ENCODE data around the gene CCPG1.
"Not testable (repeated sequence)": the region's sequence is repeated elsewhere in the genome, so short reads cannot be mapped to it uniquely, and the experiment has no call there.

Gene CCPG1, protein sequence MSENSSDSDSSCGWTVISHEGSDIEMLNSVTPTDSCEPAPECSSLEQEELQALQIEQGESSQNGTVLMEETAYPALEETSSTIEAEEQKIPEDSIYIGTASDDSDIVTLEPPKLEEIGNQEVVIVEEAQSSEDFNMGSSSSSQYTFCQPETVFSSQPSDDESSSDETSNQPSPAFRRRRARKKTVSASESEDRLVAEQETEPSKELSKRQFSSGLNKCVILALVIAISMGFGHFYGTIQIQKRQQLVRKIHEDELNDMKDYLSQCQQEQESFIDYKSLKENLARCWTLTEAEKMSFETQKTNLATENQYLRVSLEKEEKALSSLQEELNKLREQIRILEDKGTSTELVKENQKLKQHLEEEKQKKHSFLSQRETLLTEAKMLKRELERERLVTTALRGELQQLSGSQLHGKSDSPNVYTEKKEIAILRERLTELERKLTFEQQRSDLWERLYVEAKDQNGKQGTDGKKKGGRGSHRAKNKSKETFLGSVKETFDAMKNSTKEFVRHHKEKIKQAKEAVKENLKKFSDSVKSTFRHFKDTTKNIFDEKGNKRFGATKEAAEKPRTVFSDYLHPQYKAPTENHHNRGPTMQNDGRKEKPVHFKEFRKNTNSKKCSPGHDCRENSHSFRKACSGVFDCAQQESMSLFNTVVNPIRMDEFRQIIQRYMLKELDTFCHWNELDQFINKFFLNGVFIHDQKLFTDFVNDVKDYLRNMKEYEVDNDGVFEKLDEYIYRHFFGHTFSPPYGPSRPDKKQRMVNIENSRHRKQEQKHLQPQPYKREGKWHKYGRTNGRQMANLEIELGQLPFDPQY

DNA sequence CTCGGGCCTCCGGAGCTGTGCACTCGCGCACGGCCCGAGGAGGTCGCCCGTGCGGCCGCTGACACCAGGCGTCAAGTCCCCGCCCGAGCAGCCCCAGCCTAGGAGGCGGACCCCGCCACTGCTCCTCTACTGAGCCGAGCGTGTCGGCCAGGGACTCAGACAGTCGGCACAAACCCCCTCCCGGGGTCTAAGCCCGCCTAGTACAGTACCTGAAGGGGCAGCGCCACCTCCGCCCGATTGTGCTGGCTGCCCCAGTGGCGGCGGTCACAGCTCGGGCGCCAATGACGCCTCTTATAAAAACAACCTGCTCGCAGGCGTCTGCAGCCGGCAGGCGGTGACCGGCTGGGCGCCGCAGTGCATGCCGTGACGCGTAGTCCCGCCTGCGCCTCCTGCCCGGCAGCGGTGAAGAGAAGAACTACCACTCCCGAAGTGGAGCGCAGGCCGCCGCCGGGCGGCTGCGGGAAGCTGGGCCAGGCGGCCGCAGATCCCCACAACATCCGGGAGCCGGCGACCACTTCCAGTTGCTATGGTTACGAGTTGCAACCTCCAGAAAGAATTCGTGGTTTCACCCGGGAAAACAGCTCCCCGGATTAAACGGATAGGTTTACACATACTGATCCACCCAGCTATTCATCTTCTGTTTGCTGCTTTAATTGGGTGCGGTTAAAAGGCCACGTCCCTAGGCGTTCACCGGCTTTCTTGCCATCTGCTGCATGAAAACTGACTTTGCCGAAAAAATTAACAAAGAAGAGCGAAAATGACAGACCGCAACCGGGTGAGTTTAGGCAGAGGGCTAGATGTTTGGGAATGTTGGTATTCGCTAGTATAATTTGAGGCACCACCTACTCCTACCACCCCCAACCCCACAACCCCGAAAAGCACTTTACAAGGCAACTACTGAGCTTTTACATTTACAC lies at the start of gene CCPG1, which contains the start of gene PIERCE2:
CCPG1 (minus strand) TSS at position 348 of the 917 bp plus-strand sequence. CDS start 18,935 bp downstream, outside the sequence.
PIERCE2 (plus strand) TSS at position 484 of the 917 bp plus-strand sequence; CDS start at position 758, 274 bp downstream.
- peak; percentile 81 for DNase-seq (ENCODE audit: low read depth)

DNA sequence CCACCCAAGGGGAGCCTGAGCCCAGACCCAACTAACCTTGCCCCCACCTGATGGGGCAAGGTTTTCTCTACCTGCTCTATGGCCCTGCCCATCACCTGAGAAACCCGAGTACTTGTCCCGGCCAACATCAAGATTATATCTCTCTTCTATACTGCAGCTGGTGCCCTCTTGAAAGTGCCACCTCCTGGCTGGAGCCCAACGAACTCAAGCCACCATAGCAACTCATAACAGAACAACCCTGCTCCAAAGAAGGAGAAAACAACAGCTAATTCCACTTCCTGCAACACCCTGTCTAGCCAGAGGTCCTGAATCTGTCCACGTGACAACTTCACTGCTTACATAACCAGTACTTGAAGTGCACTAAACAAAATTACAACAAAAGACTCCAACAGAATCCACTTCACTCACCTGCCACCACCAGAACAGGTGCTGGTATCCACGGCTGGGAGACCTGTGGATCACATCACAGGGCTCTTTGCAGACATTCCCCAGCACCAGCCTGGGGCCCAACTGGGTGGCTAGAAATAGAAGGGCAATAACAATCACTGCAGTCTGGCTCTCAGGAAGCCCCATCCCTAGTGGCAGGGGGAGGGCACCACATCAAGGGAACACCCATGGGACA lies 49.4 kb upstream of the CCPG1 start:
- no peak for DNase-seq (ENCODE audit: low read depth)

DNA sequence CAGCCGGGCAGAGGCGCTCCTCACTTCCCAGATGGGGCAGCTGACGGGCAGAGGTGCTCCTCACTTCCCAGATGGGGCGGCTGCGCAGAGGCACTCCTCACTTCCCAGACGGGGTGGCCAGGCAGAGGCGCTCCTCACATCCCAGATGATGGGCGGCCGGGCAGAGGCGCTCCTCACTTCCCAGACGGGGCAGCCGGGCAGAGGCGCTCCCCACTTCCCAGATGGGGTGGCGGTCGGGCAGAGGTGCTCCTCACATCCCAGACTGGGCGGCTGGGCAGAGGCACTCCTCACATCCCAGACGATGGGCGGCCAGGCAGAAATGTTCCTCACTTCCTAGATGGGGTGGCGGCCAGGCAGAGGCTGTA lies 38.9 kb upstream of the CCPG1 start:
- not testable (repeated sequence) for DNase-seq (ENCODE audit: low read depth)

DNA sequence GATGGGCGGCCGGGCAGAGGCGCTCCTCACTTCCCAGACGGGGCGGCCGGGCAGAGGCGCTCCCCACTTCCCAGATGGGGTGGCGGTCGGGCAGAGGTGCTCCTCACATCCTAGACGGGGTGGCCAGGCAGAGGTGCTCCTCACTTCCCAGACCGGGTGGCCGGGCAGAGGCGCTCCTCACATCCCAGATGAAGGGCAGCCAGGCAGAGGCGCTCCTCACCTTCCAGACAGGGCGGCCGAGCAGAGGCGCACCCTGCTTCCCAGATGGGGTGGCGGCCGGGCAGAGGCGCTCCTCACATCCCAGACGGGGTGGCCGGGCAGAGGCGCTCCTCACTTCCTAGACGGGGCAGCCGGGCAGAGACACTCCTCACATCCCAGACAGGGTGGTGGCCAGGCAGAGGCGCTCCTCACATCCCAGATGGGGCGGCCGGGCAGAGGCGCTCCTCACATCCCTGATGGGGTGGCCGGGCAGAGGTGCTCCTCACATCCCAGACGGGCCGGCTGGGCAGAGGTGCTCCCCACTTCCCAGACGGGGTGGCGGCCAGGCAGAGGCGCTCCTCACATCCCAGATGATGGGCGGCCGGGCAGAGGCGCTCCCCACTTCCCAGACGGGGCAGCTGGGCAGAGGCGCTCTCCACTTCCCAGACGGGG lies 38.3 kb upstream of the CCPG1 start:
- not testable (repeated sequence) for DNase-seq (ENCODE audit: low read depth)

DNA sequence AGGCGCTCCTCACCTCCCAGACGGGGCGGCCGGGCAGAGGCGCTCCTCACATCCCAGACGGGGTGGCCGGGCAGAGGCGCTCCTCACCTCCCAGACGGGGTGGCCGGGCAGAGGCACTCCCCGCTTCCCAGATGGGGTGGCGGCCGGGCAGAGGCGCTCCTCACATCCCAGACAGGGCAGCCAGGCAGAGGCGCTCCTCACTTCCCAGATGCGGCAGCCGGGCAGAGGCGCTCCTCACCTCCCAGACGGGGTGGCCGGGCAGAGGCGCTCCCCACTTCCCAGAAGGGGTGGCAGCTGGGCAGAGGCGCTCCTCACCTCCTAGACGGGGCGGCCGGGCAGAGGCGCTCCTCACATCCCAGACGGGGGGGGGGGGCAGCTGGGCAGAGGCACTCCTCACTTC lies 37.8 kb upstream of the CCPG1 start:
- not testable (repeated sequence) for DNase-seq (ENCODE audit: low read depth)

DNA sequence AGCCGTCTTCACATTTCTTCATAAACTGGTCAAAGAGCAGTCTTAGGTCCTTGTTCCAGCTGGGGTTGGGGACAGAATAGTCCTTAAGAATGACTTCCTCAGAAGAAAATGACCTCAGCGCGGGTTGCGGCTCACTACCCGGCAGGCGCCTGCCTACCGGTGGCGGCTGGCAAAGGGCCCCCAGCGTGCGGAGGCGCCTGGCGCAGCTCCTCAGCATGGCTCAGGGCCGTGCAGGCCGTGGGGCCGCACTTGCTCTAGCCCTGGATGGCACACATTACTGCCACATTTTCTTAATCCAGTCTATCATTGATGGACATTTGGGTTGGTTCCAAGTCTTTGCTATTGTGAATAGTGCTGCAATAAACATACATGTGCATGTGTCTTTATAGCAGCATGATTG lies 35.0 kb upstream of the CCPG1 start:
- not testable (repeated sequence) for DNase-seq (ENCODE audit: low read depth)

DNA sequence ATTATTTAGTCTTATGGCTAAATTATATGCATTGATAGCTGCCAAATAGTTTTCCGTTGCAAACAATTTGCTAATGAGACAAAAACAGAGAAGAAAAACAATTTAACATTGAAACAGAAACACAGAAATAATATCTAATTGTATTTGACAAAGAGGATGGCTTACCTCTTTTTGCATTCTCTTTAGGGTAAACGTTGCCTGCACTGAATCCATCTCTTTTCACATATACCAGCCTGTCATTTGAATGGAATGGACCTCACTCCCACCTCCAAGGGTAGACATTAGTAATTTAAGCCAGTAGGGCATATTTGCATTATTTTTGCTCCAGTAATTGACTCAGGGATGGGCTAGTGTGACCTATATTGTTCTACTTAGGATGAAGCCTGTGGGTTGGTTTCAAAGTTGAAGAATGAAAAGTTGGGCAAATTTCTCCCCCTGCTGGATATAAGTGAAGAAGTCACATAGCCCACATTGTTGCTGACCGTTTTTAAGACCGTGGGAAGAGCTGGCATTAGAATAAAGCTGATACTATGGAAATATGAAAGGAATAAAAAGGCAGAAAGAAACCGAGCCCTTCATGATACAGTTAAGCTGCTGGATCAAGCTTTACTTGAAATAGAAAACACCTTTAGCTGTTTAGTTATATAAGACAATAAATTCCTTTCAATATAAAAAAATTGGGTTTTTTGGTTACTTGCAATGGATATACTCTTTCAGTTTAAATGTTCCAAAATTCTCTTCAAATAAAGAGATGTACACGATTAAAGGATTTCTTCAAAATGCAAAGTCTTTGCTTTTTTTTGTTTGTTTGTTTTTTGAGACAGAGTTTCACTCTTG lies 27.0 kb upstream of the CCPG1 start:
- no peak for DNase-seq (ENCODE audit: low read depth)

DNA sequence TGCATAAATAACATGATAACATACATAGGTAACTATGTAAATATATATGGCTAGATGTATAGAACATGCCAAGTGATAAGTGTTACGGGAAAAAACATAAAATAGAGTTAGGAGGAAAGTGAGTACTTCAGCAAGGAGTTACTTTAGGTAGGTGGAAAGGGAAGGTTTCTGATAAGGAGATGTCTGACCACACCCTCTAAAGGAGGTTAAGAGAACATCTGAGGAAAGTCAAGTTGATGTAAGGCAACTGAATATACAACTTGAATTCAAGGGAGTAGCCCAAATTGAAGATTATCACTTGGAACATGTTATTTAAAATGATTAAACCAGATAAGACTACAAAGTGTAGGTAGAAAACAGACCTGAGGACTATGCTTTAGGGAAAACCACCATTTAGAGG lies 13.9 kb upstream of the CCPG1 start:
- no peak for DNase-seq (ENCODE audit: low read depth)

DNA sequence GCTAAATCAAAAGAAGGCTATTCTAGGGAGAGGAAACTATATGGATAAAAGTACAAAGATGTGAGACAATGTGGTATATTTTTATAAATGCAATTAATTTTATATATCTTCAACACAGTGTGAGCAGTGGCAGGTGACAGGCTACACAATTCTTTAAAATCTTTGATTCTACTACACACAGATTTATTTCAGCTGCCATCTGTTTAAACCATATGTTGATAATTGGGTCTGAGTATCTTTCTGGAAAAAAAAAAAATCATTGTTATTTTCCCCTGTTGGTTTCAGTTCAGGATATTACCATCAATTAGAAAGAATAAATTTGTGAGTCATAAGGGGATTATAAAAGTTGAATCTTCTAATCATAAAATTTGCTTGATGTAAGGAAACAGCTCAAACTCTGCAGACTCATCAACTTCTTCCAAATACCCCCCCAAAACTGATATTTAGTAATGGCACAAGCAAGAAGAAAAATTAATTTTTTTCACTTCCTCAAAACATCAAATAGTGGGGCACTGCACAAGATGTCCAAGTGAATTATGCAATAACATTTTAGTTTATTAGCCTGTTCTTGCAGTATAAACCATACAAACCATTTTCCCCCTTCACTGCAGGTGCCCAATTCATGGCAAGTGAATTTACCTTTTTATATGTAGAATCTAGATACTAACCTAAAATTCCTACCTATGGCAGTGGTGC lies 12.2 kb upstream of the CCPG1 start:
- no peak for DNase-seq (ENCODE audit: low read depth)

DNA sequence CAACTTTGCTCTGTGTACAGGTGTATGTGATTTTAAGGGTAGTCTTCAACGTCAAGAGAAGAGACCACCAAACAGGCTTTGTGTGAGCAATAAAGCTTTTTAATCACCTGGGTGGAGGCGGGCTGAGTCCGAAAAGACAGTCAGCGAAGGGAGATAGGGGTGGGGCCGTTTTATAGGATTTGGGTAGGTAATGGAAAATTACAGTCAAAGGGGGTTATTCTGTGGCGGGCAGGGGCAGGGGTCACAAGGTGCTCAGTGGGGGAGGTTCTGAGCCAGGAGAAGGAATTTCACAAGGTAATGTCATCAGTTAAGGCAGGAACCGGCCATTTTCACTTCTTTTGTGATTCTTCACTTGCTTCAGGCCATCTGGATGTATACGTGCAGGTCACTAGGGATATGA lies 9.5 kb upstream of the CCPG1 start:
- DNase-seq (ENCODE audit: low read depth) = not testable (repeated sequence)

DNA sequence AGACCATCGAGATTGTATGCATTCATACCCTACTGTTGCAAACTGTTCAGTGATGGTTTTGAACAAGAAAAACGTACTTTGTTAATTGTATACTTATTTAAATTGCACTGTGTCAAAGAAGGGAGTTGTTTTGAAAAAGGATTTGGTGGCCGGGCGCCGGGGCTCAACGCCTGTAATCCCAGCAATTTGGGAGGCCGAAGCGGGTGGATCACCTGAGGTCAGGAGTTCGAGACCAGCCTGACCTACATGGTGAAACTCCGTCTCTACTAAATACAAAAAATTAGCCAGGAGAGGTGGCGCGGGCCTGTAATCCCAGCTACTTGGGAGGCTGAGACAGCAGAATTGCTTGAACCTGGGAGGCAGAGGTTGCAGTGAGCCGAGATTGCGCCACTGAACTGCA lies 817 bp upstream of the CCPG1 start:
- not testable (repeated sequence) for DNase-seq (ENCODE audit: low read depth)

DNA sequence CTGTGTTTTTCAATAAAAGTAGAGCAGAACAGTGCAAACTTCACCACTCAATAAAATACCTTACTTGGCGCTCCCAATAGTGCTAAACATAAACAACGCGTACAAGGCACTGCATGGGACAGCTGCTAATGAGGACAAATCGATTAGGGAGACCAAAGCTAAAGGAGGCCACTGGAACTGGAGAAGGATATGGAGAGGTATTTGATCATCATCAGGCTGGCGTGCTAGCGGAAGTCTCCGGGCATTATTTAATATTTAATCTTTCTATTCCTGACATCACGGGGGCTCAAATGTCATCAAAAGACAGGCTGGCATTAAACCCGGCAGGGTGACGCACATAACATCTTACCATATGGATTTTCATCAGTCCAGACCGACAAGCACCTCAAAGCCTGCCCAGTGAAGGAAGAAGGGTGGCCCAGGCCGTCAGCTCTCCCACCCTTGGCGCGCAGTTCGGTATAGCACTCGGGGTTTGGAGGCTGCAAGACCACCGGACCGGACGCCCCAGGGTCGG lies 604 bp downstream of the CCPG1 start:
- no peak for DNase-seq (ENCODE audit: low read depth)

DNA sequence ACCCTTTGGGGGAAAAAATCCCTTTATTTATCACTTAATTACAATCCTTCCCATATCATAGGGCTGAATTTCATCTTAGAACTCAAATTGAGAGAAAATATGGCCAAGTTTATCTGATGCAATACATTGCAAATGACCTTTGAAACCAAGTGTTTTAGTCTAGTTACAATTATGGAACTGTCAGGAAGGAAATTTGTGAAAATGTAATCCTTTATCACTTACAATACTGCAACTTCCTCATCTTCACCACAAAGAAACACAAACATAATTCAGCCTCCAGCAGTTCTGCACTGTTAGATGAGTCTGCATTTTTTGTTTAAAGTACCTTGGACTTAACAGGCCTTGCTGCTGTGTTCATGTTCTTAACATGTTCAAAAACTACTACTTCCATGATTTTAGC lies 4.6 kb downstream of the CCPG1 start:
- DNase-seq (ENCODE audit: low read depth) = no peak

DNA sequence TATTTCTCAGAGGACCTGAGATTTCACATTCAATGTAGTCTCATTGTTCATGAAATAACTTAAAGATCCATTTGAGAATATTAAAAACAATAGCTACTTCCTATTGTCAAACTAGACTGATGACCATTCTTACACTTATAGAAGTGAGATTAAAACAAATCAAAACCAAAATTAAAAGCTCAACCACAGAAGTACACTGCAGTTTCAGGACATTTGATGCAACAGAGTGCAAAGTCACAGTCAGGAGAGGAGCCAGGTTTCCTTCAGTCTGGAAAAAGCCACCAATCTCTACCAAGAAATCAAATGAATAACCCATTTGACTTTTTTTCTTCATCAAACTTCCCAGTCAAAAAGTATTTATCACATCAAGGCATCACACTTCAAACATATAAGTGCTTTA lies 5.5 kb downstream of the CCPG1 start:
- DNase-seq (ENCODE audit: low read depth) = no peak

DNA sequence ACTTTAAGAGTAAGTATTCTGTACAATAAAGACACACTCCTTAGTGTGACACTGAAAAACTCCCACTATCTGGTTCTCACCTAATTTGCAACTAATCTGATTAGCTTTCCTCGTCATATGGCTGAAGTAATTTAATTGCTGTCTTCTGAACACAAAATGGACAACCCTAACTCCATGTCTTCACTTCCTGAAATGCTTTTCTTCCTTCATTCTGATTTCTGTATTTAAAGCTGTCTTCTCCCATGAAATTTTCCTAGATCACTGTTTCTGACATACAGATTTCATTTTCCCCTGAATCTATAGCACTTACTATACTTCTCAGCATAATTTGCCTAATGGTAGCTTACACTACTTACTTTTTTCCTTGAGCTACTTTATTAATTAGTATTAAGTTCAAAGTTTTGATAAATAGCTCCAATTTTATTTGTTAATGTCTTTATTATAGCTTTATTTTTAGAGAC lies 6.3 kb downstream of the CCPG1 start:
- no peak for DNase-seq (ENCODE audit: low read depth)

DNA sequence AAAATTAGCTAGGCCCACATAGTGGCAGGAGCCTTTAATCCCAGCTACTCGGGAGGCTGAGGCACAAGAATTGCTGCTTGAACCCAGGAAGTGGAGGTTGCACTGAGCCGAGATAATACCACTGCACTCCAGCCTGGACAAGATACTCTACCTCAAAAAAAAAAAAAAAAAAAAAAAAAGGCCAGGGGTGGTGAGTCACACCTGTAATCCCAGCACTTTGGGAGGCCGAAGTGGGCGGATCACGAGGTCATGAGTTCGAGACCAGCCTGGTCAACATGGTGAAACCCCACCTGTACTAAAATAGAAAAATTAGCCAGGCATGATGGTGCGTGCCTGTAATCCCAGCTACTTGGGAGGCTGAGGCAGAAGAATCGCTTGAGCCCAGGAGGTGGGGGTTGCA lies 8.1 kb downstream of the CCPG1 start:
- not testable (repeated sequence) for DNase-seq (ENCODE audit: low read depth)

DNA sequence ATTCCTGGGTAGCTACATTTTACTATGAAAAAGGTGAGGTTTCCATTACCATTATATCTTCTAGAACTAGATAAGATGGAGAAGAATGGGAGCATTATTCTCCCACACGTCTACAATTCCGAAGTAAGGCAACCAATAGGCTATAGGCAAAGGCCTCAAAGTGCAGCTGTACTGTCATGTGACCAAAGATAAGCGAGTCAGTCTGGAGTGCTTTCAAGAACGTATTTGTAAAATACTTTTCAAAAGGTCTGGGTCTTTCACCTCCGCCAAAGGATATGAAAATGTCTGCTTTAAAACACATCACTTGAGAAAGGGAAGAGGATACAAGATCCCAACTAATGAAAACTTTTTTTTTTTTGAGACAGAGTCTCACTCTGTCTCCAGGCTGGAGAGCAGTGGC lies 9.9 kb downstream of the CCPG1 start:
- DNase-seq (ENCODE audit: low read depth) = no peak

DNA sequence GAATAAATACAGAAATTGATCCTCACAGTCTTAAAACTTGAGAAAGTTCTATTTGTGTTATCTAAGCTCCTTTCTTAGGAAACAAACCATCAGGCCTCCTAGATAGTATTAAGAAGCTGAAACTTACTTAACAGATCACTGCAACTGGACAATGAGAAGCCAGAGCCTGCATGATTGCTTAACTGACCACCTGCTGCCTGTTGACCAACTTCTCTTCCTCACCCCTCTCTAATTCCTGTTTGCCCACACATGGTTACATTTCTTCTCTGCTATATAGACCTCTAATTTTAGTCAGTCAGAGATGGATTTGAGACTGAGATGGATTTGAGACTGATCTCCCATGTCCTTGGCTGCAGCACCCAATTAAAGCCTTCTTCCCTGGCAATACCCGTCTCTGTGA lies 13.5 kb downstream of the CCPG1 start:
- no peak for DNase-seq (ENCODE audit: low read depth)

DNA sequence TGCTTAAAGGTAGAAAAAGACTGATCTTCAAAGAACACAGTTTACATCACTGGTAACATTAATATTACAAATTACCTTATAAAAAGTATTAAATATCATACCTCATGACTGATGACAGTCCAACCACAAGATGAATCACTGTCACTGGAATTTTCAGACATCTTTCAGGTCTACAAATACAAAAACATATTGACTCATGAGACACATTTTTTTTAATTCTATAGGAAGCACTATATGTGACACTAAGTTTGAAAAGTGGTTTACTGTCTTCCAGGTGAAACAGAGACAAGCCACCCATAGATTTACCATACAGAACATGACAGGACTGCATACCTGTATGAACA lies 18.9 kb downstream of the CCPG1 start:
- no peak for DNase-seq (ENCODE audit: low read depth)
